CD4-positive, alpha-beta T cell treated with Interferon gamma for 1 hour (primary cell): ENCODE data around the gene HOXC11.

Source experiments
- DNase-seq: peaks from one replicate; pipeline ENCODE4 v3.0.0-alpha.2; 2020

The HOXC11 gene

DNA sequence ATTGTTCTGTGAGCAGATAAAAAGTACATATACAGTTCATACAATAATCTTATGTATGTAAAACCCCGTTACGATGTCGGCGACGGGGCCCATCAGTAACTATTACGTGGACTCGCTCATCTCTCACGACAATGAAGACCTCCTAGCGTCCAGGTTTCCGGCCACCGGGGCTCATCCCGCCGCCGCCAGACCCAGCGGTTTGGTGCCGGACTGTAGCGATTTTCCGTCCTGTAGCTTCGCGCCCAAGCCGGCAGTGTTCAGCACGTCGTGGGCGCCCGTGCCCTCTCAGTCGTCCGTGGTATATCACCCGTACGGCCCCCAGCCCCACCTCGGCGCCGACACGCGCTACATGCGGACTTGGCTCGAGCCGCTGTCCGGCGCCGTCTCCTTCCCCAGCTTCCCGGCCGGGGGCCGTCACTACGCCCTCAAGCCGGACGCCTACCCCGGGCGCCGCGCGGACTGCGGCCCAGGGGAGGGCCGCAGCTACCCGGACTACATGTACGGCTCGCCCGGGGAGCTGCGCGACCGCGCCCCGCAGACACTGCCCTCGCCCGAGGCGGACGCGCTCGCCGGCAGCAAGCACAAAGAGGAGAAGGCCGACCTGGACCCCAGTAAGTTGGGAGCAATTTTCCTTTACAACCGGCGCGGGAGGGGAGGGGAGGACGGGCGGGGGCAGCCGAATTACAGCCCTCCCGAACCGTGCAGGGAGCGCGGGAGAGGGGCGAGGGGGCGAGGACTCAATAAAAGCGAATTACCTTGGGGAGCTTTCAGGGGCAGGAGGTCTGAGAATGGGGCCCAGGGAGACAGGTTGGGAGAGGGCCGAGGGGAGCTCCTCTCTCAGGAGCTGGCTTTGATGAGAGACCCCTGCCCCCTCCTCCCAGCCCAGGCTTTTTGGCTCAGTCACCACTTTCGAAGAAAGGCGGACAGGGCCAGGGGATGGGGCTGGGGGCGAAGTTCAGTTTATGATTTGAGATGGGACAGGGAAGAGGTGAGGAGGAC is 27.5 kb downstream of the HOXC11 start, which contains the start of gene HOXC9:
TSS of gene HOXC9 (plus strand) at position 46 of the 999 bp plus-strand sequence. CDS start at position 74, 28 bp downstream.
- DNase-seq, result no peak

GRCh38 chr12:54001283-54002187 is 28.6 kb downstream of the HOXC11 start:
- DNase-seq, result no peak

- no peak for DNase-seq
Measured at GRCh38 chr12:54002278-54002914, 29.5 kb downstream of the HOXC11 start.

DNA sequence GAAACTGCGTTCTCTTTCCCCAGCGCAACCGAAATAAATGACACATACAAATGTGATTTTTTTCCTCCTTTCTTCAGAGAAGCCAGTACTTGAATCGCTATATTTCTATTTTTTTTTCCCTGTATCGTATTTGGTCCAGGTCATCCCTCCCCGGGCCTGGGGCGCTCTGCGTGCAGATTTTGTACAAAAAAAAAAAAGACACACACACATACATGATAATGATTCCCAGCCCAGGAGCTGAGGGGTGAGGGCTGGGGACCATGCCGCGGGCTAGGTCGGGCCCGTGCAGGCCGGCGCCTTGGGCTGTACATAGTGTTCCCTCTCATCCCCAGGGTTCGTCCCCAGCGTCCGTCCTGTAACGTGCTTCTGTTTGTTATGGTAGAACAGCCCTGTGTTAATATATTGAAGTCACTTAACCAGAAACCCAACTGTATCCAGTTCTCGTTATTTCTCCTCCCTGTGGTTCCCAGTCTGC is 30.0 kb downstream of the HOXC11 start:
- DNase-seq, result no peak

- no peak for DNase-seq
Measured at GRCh38 chr12:54003625-54004024, 30.7 kb downstream of the HOXC11 start.

DNA sequence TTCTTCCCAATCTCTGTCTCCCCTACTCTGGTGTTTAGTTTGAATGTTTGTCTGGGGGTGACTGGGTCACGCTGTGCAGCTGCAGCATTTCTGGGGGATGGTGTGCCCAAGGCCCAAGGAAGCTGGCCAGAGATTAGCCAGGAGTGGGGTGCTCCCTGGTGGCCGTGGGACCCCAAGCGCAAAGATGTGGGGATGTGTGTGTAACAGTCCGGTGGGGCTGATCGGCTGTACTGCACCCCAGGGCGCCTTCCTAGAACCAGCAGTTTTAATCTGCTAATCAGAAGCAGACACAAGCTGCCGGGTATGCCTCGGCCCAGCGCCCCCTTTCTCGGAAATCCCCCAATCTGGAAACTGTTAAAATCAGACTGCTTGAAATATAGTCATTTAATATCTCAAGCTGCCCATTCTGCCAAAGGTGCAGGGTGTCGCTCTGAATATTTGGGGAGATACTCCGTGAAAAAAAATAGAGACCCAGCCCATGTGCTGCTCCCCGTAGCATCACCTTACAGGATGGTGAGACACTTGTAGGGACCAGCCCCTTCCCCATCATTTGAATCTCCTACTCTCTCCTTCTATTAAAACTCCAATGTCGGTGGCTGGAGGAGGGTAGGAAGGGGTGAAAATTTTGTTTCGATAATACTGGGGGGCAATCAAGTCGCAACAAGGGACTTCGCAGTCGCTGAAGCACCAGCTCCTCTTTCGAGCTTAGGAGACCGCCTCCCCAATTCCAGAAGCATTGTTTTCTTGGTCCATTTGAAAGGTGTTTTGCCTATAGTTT is 31.3 kb downstream of the HOXC11 start:
- DNase-seq, result no peak

- no peak for DNase-seq
Measured at GRCh38 chr12:54004841-54005530, 32.1 kb downstream of the HOXC11 start.

DNA sequence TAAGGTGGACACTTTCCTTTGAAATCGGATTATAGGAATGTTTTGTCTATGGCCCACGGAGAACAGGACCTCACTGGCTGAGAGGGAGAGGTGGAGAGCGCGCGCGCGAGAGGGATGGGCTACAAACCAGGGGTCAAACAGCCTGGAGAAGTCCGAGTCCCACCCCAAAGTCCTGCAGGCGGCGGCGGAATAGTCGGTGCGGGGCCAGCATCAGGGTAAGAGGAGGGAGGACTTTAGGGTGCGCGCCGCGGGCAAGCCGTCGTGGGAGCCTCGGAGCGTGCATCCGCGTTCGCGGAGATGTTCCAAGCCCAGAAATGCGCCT is 32.6 kb downstream of the HOXC11 start:
- DNase-seq, result no peak

DNA sequence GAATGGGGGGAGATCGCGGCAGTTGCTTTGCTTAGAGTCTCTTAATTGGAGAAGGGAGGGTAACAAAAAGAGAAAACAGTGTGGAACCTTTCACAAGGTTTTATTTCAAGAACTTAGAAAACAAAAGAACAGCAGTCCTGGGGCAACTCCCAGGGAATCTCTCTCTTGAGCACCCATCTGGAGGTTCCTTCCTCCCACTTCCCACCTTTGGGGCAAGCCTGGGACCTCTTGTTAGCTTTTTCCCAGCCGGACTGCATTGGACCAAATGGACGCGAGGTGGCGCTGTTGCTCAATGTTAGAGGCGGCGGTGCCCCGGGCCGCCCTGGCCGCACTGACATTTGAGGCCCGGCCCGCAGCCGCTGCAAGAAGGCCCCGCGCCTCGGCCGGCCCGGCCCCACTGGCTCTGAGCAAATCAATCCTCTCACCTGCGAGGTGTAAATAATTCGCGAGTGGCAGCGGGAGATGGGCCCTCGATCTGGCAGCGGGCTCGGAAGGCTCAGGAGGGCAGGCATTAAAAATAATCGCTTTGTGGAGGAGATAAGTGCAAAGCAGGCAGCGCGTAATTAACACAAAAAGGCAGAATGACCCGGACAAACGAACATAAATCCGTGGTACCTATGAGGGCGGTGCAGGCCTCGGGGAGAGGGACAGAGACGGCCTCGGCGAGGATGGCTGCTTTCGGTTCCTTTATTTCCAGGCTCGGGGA is 33.1 kb downstream of the HOXC11 start:
- DNase-seq, result peak; percentile 76

DNA sequence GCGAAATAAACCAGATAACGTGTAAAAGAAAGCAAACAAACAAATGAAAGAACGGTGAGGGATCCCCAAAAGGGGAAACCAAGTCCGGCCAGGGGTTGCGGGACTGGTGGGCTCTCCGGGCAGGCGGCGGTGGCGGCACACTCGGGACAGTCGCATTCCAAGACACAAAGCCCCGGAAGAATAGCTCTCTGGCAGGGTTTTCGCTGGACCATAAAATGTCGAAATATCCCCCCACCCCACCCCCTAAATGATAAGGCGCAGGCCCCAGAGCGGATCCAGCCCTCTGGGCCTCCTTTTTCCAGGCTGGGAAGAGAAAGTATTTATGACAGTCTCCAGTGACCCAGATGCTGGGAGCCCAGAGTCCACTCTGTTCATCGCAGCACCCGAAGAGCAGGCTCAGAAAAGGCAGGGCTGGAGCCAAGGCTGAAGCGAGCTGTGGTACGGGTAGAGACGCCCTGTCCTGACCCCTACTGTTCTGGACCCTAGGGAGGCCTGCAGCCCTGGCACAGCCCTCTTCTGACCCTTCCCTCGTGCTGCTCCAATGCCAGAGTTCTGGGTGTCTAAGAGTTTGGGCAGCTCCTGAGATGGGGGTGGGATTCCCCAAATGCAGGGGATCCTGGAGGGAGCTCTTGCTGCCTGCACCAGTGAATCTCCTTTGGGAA is 33.8 kb downstream of the HOXC11 start:
- no peak for DNase-seq

GRCh38 chr12:54007538-54008259 is 34.8 kb downstream of the HOXC11 start:
- DNase-seq, result no peak

DNA sequence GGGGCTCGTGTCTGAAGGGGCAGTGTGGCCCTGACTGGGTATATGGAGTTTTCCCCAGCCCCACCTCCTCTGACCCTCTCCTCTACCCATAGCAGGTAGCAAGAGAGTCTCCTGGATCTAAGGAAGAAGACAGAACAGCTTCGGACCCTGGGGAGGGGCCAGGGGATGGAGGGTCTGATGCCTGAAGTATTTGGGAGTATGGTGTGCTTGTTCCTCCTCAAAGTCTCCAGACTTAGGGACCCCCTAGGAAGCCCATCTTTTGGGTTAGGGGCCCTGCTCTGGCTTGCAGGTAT is 35.3 kb downstream of the HOXC11 start:
- DNase-seq, result no peak

DNA sequence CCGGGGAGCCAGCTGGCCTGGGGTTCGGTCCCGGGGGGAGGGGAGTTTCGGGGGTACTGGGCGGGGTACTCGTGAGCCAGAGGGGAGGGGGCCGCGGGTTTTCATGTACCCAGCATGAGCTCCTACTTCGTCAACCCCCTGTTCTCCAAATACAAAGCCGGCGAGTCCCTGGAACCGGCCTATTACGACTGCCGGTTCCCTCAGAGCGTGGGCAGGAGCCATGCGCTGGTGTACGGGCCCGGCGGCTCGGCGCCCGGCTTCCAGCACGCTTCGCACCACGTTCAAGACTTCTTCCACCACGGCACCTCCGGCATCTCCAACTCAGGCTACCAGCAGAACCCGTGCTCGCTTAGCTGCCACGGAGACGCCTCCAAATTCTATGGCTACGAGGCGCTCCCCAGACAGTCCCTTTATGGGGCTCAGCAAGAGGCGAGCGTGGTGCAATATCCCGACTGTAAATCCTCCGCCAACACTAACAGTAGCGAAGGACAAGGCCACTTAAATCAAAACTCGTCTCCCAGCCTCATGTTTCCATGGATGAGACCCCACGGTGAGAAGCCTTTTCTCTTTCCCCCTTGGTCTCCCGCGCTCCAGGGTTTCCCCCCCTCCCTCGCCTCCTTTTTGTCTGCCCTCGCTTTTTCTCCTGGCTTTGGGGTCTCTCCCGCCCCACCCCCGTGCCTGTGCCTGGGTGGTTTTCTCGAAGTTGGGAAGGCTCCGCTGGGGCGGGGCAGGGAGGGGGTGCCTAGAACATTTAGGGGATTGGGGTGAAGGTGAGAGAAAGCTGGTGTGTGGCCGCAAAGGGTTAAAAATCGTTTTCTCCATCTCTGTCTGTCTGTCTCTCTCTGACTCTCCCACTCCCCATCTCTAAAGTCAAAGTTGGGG is 36.5 kb downstream of the HOXC11 start:
- no peak for DNase-seq

DNA sequence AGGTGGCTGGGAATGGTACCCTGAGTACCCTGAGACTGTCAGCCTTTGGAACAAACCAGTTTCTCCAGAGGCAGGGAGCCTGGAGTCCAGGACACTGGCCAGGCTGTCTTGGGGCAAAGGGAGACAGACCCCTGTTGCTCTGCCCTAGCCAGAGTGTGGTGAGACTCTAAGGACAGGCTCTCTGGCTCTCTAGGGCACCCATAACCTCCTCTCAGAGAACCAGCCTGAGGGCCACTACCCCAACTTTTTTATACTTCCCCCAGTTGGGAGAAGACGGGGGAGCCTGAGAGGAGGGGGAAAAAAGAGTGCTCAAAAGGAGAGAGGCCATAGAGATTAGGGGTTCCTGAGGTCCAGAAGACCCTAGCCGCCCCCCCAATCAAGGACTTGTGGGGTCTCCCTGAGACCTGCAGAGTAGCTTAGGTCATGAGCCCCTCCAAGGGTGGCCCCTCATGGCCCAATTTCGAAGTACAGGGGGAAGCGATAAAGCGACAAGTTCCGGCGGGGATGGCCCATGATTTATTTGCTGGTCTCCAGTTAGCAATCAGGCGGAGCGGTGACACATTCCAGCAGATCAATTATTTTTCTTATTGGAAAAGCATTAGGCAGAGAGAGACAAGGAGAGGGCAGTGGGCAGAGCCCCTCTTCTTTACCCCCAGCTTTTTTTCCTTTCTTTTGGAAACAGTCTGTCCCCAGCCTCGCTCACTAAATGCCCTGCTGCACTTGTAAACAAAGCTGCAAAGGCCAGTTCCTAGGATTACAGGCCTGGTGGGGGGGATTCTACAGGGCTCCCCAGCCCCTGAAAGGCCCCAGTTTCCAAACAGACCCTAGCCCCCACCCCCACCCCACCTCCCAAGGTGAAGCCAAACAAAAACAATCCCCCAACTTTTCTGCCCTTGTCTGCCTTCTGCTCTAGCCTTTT is 37.4 kb downstream of the HOXC11 start:
- DNase-seq, result no peak

DNA sequence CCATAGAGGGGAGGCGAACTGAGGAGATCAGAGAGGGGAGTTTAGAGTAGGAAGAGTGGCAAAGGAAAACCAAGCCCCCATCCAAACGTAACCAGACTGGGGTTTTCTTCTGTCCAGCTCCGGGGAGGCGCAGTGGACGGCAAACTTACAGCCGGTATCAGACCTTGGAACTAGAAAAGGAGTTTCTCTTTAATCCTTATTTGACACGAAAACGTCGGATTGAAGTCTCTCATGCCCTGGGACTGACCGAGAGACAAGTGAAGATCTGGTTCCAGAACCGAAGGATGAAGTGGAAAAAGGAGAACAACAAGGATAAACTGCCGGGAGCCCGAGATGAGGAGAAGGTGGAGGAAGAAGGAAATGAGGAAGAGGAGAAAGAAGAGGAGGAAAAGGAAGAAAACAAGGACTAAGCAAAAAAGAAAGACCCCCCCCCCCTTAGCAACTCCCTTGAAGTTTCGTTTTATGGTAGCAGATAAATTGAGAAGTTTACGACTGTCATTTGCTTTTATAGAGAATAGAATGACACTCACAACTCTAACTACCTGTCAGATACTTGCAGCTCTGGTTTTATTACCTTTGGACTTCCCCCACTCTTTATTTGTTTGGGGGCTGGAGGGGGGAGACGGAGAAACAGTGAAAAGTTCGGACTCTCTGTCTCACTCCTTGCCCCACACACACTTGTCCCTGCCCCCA is 38.2 kb downstream of the HOXC11 start:
- no peak for DNase-seq

DNA sequence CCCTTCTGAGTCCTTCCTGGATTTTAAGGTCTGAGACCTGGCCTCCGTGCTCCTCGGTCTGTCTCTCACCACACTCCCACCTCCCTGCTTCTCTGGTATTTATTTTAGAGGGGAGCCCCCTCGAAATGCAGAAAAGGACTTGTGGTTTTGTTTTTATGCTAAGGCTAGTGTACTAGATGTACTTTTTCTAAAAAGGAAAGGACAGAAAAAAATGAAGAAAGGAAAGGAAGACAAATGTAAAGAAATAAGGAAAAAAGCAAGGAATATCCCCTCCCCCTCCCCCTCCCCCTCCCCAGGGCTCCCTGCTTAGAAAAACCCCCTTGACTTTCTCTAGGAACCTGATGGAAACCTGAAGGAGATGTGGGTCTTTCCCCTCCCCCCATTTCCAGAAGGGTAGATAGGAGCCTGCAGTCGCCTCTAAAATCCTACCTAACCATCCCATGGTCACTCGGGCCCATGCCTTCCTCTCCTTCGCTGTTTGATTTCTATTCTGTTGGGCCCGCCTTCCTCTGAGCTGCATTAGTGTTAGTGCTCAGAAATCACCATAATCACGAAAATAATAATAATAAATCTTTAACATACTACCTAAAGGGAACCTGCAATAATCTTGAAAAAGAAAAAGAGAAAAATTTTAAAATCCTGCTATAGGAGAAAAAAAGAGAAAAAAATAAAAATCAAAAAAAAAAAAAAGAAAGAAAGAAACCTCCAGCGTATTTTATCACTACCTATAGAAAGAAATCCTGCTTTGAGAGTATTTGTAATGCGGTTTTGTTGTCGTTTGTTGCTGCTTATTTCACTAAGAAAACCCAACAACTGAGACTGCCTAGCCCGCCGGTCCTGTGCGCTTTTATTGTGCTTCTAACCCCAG is 39.0 kb downstream of the HOXC11 start:
- no peak for DNase-seq
